Measurements from ENCODE around the gene CCDC187.

Gene CCDC187

DNA sequence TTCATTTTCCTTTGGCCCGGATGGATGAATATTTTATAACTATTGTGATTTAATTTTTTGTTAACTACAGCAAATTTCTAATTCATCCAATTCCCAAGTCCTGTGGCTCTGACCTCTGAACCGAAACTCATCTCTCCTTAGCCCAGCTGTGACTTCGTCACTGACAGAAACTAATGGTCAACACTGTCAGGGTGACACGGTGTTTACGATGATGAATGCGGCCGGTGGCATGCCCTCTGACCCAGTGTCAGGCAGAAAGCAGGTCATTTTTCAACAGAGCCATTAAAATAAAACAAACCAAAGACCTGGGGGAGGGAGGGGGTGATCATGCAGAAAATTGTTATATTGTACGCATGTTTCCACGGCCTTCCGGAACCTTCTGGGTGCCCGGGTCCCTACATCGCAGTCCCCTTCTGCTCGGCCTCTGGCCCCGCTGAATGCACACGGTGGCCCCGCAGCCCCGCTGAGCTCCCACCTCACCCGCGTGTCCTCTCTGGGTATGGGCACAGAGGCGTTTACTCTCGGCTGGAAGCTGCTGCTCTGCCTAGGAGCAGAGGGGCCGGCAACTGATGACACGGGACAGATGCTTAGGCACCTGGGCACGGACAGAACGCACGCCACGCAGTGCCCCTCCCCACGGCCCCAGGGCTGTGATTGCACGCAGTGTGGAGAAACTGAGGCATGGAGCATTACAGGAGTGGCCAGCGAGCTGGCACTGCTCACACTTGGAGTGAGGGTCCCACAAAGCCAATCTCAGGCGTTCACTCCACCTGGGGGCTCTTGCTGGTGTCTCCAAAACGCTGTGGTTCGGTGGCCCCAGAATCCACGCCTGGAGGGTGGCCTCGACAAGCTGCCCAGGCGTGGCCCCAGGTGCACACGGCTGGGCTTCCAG, 8.1 kb downstream of the CCDC187 start:
- H3K36me3 Mint-ChIP-seq (ENCODE audit: low read depth), result no peaks in the 10 kb centered on the region
- H3K27me3 Mint-ChIP-seq, result no peaks in the 10 kb centered on the region
- DNase-seq, result no peak
- no peaks in the 10 kb centered on the region for H3K4me1 Mint-ChIP-seq
- H3K27ac Mint-ChIP-seq, result no peak overlapping the region
- no peaks in the 10 kb centered on the region for H3K9me3 Mint-ChIP-seq
- ATAC-seq, result no peak
- no peak overlapping the region for H3K4me3 Mint-ChIP-seq

DNA sequence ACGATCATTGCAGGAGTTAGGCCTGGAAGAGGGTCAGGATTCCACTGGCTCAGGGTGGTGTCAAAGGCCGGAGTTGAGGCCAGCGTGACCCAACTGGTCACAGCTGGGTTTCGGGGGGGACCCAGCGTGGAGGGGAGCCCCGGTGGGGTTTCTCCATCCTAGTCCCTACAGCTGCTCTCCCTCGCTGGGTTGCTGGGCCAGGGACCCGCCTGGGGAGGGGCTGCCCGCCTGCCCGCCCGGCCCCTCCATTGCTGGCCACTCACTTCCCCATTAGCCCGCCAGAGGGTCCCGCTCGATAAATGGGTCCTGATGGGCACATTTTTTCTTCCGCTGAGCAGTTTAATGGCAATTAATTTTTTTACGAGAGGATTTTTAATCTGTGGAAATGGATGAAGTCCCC, 8.8 kb downstream of the CCDC187 start:
- no peak overlapping the region for H3K4me3 Mint-ChIP-seq

DNA sequence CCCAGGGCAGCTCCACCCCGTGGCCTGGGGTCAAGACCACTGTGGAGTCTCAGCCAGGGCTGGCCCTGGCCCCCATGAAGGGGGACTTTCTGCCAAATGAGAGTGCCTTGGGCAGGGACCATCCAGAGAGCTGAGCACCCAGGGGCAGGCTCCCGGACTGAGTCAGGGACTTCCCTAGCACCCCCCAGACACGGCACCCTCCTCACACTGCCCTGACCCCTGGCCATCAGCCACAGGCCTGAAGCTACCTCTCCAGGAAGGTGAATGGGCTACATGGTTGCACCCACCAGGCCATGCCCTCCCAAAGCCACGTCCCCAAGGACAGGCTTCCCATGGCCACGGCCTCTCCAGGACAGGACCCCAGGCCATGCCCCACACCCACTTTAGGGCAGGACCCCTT, 9.5 kb downstream of the CCDC187 start:
- Mint-ChIP-seq H3K9me3 (no peaks in the 10 kb centered on the region), H3K27me3 (no peaks in the 10 kb centered on the region), H3K36me3 (ENCODE audit: low read depth) (no peaks in the 10 kb centered on the region), H3K4me1 (no peaks in the 10 kb centered on the region), H3K4me3 (no peak overlapping the region), H3K27ac (no peak overlapping the region)
- DNase-seq (no peak), ATAC-seq (no peak)

More for the DNA sequence above, 8.8 kb downstream of the CCDC187 start:
- no peaks in the 10 kb centered on the region for H3K27me3 Mint-ChIP-seq
- no peak overlapping the region for H3K27ac Mint-ChIP-seq
- H3K4me1 Mint-ChIP-seq, result no peaks in the 10 kb centered on the region
- no peak for ATAC-seq
- H3K9me3 Mint-ChIP-seq, result no peaks in the 10 kb centered on the region
- no peaks in the 10 kb centered on the region for H3K36me3 Mint-ChIP-seq (ENCODE audit: low read depth)
- no peak for DNase-seq

DNA sequence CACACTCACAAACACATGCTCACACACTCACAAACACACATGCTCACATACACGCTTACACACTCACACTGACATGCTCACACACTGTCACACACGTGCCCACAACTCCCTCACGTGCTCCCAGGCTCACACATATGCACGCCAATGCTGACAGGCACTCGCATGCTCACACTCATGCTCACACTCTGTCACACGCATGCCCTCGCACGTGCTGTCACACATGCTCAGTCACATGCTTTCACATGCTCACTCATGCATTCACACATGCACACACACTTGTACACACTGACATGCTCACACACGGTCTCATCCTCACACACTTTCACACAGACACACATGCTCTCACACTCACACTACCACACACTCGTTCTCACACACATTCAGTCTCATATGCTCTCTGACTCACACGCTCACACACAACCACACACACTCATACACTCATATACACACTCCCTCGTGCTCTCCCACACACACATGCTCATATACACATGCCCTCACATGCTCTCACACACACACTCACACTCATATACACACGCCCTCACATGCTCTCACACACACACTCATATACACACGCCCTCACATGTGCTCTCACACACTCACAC, 10.3 kb downstream of the CCDC187 start:
- no peaks in the 10 kb centered on the region for H3K4me1 Mint-ChIP-seq
- no peaks in the 10 kb centered on the region for H3K27me3 Mint-ChIP-seq
- no peak for DNase-seq
- no peaks in the 10 kb centered on the region for H3K9me3 Mint-ChIP-seq
- no peak overlapping the region for H3K4me3 Mint-ChIP-seq
- H3K27ac Mint-ChIP-seq, result no peak overlapping the region
- H3K36me3 Mint-ChIP-seq (ENCODE audit: low read depth), result no peaks in the 10 kb centered on the region
- no peak for ATAC-seq

DNA sequence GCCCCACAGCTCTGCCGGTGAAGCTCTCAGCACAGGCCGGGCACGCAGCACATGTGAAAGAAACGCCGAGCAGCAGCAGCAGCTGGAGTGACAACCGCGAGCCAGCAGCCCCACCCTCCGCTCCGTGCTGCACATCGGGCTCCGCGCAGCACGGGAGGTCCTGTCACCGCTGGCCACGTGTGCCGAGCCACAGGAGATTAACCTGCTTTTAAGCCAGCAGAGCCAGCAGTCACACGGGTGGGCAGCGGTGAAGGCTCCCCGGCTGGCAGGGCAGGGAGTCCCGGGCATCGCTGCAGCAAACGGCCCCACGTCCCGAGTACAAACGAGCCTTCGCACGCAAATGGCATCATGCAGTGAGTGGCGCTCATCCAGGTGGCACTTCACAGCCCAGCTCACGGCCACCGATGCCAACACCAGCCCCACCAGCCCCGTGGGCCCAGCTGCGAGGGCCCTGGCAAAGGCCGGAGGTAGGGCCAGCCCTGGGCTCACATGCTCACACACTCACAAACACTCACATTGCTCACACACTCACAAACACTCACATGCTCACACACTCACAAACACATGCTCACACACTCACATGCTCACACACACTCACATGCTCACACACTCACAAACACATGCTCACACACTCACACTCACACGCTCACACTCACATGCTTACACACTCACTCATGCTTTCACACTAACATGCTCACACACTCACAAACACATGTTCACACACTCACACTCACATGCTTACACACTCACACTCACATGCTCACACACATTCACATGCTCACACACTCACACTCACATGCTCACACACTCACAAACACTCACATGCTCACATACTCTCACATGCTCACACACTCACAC, 11.1 kb downstream of the CCDC187 start:
- Mint-ChIP-seq H3K4me1 (no peaks in the 10 kb centered on the region), H3K36me3 (ENCODE audit: low read depth) (no peaks in the 10 kb centered on the region), H3K27me3 (no peaks in the 10 kb centered on the region), H3K9me3 (no peaks in the 10 kb centered on the region), H3K27ac (no peak overlapping the region), H3K4me3 (no peak overlapping the region)
- ATAC-seq (no peak), DNase-seq (no peak)

DNA sequence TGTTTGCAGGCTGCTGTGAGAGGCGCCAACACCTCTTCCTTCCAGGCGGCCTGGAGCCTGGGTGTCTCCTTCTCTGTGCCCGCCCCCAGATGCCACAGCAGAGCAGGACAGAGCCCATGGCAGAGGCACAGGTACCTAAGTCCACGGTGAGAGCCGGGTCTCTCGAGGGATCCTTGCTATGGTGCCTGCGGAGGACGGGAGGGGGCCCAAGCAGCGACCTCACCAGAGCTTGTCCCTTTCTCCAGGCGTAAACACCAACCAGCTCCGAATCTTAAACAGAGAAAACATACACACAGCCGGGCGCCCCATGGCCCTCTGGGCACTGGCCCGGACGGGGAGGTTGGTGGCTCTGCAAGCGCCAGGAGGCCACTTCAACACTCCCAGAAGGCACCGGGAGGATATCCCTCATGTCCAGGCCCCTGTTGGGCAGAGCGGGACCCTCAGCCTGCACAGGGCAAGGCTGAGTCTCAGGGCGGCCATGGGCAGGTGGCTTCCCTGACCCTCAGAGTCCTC, 11.8 kb downstream of the CCDC187 start:
- Mint-ChIP-seq H3K27me3 (no peaks in the 10 kb centered on the region), H3K4me1 (no peaks in the 10 kb centered on the region), H3K4me3 (no peak overlapping the region), H3K36me3 (ENCODE audit: low read depth) (no peaks in the 10 kb centered on the region), H3K27ac (no peak overlapping the region), H3K9me3 (no peaks in the 10 kb centered on the region)
- DNase-seq (no peak), ATAC-seq (no peak)

DNA sequence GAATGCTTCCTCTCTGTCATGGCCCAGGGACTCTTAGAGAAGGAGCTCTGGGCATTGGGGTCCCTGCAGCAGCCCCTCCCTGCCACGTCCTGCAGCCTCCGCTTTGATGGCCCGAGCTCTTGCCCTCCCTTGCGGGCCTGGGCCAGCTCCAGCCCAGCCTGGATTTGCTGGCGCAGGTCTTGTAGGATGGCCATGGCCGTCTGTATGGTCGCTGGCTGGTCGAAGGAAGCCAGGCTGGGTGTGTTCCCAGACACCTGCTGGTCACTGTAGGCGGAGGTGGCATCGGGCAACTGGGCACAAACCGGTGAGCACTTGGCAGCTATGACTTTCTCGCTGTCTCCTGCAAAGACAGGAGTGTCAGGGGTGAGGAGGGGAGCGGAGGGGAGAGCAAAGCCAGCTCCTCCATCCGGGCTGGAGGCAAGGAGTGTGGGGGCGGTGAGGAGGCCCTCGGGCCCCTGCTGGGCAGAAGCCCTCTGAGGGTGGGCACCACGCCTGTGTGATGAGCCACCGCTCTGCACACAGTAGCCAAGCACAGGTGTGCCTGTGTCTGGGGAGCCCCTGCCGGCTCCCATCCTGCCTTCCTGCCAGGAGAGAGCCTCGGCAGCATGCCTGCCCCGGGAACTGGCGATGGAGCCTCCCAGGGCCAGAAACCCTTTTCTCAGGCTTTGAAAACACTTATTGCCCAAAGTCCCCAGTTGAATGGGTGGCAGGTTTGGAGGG, 12.4 kb downstream of the CCDC187 start:
- no peaks in the 10 kb centered on the region for H3K36me3 Mint-ChIP-seq (ENCODE audit: low read depth)
- no peaks in the 10 kb centered on the region for H3K27me3 Mint-ChIP-seq
- no peaks in the 10 kb centered on the region for H3K4me1 Mint-ChIP-seq
- DNase-seq (no peak), ATAC-seq (no peak)
- no peak overlapping the region for H3K27ac Mint-ChIP-seq
- H3K4me3 Mint-ChIP-seq, result no peak overlapping the region
- H3K9me3 Mint-ChIP-seq, result no peaks in the 10 kb centered on the region

DNA sequence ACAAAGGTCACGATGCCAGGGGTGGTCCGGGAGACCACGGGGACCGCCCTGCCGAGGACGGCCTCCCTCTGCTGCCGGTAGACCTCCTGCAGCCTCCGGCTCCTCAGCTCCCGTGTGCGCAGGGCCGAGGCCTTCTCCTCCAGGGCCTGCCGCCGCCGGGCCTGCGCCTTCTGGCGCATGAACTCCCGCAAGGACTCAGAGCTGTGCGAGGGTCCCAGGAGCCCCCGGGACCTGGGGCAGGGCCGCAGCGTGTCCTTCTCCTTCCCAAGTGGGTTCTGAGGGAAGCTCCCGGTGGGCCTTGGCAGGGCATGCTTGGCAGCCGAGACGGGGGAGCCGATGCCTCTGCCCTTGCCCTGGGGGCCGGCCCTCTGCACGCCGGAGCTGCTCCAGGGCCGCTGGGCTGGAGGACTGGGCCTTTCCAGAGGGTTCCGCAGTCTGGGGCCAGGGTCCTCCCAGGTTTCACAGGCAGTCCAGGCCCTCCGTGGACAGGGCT, 13.3 kb downstream of the CCDC187 start:
- no peaks in the 10 kb centered on the region for H3K9me3 Mint-ChIP-seq
- no peak overlapping the region for H3K4me3 Mint-ChIP-seq
- H3K27ac Mint-ChIP-seq, result no peak overlapping the region
- H3K4me1 Mint-ChIP-seq, result no peaks in the 10 kb centered on the region
- no peaks in the 10 kb centered on the region for H3K36me3 Mint-ChIP-seq (ENCODE audit: low read depth)
- no peaks in the 10 kb centered on the region for H3K27me3 Mint-ChIP-seq
- DNase-seq (no peak), ATAC-seq (no peak)

DNA sequence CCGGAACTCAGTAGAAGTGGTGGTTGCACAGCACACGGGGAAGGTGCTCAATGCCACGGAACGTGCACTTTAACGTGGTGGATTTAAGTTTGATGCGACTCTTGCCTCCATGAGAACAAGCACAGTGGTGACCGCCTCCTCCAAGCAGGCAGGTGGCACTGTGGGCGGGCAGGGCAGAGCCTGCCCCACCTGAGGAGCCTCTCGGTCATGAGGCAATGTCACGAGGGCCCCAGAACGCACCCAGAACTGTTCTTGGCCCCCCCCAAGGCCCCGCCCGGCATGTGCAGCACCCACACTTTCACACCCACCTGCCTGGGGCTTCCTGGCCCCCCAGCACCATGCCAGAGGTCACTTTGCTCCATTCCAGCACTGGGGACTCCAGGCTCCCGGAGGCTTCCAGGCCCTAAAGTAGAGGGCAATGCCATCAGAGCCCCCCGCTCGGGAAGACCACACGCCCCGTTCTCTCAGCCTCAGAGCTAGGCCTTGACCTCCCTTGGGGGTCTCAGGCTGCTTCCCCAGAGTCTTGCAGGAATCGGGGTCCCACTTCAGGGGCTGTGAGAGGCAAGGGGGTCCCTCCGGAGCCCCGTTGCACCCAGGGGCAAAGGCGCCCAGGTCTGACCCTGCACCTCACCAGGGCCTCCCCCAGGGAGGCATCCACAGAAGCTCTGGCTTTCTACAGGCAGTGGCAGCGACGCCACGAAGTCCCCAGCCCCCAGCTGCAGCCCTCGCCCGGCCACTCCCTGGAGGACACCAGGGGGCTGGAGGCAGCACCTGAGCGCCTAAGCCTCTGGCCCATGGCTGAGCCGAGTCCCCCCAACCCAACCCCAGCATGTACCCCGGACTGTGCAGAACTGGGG, 14.0 kb downstream of the CCDC187 start:
- no peaks in the 10 kb centered on the region for H3K4me1 Mint-ChIP-seq
- no peak for DNase-seq
- no peak for ATAC-seq
- H3K9me3 Mint-ChIP-seq, result no peaks in the 10 kb centered on the region
- H3K27ac Mint-ChIP-seq, result no peak overlapping the region
- H3K27me3 Mint-ChIP-seq, result no peaks in the 10 kb centered on the region
- H3K4me3 Mint-ChIP-seq, result no peak overlapping the region
- no peaks in the 10 kb centered on the region for H3K36me3 Mint-ChIP-seq (ENCODE audit: low read depth)

DNA sequence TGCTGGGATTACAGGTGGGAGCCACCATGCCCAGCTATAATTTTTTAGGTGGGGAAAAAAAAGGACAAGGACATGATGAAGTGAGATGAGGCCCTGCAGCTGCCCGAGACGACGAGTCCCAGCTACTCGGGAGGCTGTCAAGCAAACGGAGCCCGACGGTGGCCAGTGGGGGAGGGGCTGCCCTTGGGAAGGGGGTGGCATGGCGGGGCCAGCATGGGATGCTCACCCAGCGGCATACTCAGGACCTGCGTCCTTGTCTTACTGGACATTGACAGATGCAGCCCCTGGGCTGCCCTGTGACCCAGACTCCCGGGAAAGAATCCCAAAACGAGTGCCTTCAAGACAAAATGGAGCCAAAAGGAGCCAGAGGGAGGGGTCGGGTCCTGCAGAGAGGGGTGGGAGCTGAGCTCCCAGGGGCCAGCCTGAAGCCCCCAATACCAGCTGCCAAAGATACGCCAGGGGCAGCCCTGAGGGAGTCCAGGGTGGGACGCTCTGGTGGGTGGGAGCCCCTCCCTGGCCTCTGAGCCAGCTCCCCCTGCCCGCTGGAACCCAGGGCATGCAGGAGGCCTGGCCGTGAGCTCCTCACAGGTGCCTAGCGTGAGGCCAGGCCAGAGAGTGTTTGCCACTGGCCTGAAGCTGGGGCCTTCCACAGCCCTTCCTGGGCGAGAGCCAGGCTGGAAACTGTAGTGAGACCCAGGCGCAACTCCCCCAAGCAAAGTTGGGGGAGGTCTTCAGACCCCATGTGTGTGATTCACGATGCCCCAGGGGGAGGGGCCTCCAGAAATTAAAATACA, 15.7 kb downstream of the CCDC187 start:
- H3K27me3 Mint-ChIP-seq, result peaks cover 5% of the 10 kb centered on the region

DNA sequence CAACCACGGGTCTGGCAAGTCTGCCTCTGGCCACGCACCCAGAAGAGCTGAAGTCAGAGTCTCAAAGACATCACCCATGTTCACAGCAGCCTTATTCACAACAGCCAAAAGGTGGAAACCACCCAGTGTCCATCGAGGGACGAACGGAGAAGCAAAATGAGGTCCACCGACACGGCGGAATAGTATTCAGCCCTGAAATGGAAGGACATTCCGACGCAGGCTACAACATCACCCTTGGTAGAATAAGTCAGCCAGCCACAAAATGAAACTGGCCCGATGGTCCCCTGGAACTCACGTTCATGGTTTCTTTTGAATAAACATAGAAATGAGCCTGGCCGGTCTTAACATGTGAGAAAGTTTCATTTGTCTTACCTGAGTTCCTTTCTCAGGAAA, 16.9 kb downstream of the CCDC187 start:
- Mint-ChIP-seq H3K27me3 (peaks cover 5% of the 10 kb centered on the region), H3K36me3 (ENCODE audit: low read depth) (no peaks in the 10 kb centered on the region), H3K27ac (no peak overlapping the region), H3K4me3 (no peak overlapping the region), H3K4me1 (peaks cover 4% of the 10 kb centered on the region), H3K9me3 (no peaks in the 10 kb centered on the region)
- DNase-seq, result no peak
- no peak for ATAC-seq

More for the DNA sequence above, 15.7 kb downstream of the CCDC187 start:
- no peak overlapping the region for H3K27ac Mint-ChIP-seq
- H3K4me3 Mint-ChIP-seq, result no peak overlapping the region
- DNase-seq (no peak), ATAC-seq (no peak)
- no peaks in the 10 kb centered on the region for H3K36me3 Mint-ChIP-seq (ENCODE audit: low read depth)
- peaks cover 4% of the 10 kb centered on the region for H3K4me1 Mint-ChIP-seq
- no peaks in the 10 kb centered on the region for H3K9me3 Mint-ChIP-seq

DNA sequence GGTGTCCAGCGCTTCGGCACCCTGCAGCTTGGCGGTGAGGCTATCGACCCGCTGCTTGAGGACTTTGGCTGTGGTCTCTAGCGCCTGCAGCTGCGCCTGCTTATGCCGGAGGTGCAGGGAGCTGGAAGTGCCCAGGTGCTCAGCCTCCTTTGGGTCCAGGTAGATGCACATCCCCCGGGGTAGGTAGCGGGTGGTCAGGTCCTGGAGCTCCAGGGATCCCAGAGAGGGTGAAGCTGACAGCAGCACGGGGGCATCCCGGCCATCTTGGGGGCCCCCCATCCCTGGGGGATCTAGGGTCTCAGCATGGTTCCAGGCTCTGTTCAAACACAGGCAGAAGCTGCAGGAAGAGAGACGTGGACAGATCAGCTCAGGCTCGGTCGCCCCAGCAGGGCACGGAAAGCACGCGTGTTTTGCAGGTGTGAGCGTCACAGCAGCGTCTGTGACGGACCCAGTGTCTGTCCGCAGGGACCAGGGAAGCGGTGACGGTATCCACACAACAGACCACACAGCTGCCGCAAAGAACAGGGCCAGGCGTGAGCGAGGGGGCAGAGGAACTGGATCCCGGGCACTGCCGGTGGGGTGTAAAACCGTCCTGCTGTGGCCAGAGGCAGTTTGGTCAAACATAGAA, 17.4 kb downstream of the CCDC187 start:
- Mint-ChIP-seq H3K4me1 (peaks cover 4% of the 10 kb centered on the region), H3K9me3 (no peaks in the 10 kb centered on the region), H3K4me3 (no peak overlapping the region), H3K27me3 (peaks cover 5% of the 10 kb centered on the region), H3K36me3 (ENCODE audit: low read depth) (no peaks in the 10 kb centered on the region), H3K27ac (no peak overlapping the region)
- ATAC-seq (no peak), DNase-seq (no peak)
